HEK293 (cell line): ENCODE data around the gene GABBR2.

Experiments used
- CTCF ChIA-PET: fragments of 350-600 bp; formaldehyde crosslinking; extraction: SDS; loops from one replicate; lab custom pipeline; 2021; ENCODE audit warnings: antibody characterized with exemption; lab: Yijun Ruan, JAX
- POLR2A ChIA-PET: fragments of 300-600 bp; formaldehyde crosslinking; extraction: SDS; loops from one replicate; lab custom pipeline; 2020; ENCODE audit warnings: antibody characterized with exemption, inconsistent platforms; lab: Yijun Ruan, JAX
- H3K27ac ChIP-seq: fragments of 200-500 bp; sonication (Bioruptor generic); 2 replicates; pipeline ENCODE4 v1.5.1; 2014; ENCODE audit warnings: low read depth, low read length, control low read depth, inconsistent platforms; ENCODE audit errors: extremely low read depth
- H3K36me3 ChIP-seq, 2 experiments: fragments of 200-500 bp in 1 of 2; sonication (Bioruptor generic) in 1 of 2; 1 replicate in 1 of 2; 2 replicates in 1 of 2; pipeline ENCODE4 v1.5.1; 2014 to 2017; ENCODE audit warnings: inconsistent platforms in 2 of 2, low read length in 2 of 2; ENCODE audit not compliant: control insufficient read depth in 2 of 2, insufficient read depth in 1 of 2
- H3K4me1 ChIP-seq: fragments of 200-500 bp; sonication (Bioruptor generic); 2 replicates; pipeline ENCODE4 v1.5.1; 2014; ENCODE audit warnings: mild to moderate bottlenecking, low read length, inconsistent platforms; ENCODE audit not compliant: control insufficient read depth, insufficient read depth
- H3K4me3 ChIP-seq: 2 replicates; pipeline ENCODE4 v1.5.1; 2011; ENCODE audit warnings: low read depth, mild to moderate bottlenecking, control low read depth, low read length, moderate library complexity
- H3K9me3 ChIP-seq: fragments of 200-500 bp; sonication (Bioruptor generic); 2 replicates; pipeline ENCODE4 v1.5.1; 2014; ENCODE audit warnings: low read depth, low read length, inconsistent platforms; ENCODE audit not compliant: control insufficient read depth, insufficient read depth
- HOXD13 ChIP-seq: sonication (generic); formaldehyde crosslinking; IDR thresholded peaks from 2 replicates; pipeline ENCODE4 v1.8.0; 2022; ENCODE audit warnings: missing genetic modification reagents, borderline replicate concordance
- ZBTB1 ChIP-seq: fragments of 450-650 bp; formaldehyde crosslinking; IDR thresholded peaks from 2 replicates; pipeline ENCODE4 v1.5.1; 2016; ENCODE audit warnings: missing biosample characterization, missing genetic modification characterization
- ZBTB17 ChIP-seq: fragments of 450-650 bp; formaldehyde crosslinking; IDR thresholded peaks from 2 replicates; pipeline ENCODE4 v1.5.1; 2016; ENCODE audit warnings: missing biosample characterization, missing genetic modification characterization
- ZEB2 ChIP-seq: fragments of 450-650 bp; formaldehyde crosslinking; IDR thresholded peaks from 2 replicates; pipeline ENCODE4 v1.5.1; 2016; ENCODE audit warnings: missing biosample characterization, missing genetic modification characterization
- ZNF132 ChIP-seq: fragments of 450-650 bp; formaldehyde crosslinking; IDR thresholded peaks from 2 replicates; pipeline ENCODE4 v1.5.1; 2017; ENCODE audit warnings: missing biosample characterization, missing genetic modification characterization, borderline replicate concordance
- ZNF140 ChIP-seq: fragments of 450-650 bp; formaldehyde crosslinking; IDR thresholded peaks from 2 replicates; pipeline ENCODE4 v1.5.1; 2016; ENCODE audit warnings: missing biosample characterization, missing genetic modification characterization
- ZNF174 ChIP-seq: fragments of 450-650 bp; formaldehyde crosslinking; IDR thresholded peaks from 2 replicates; pipeline ENCODE4 v1.5.0; 2017; ENCODE audit warnings: missing biosample characterization, mild to moderate bottlenecking, missing genetic modification characterization
- ZNF214 ChIP-seq: fragments of 450-650 bp; formaldehyde crosslinking; IDR thresholded peaks from 2 replicates; pipeline ENCODE4 v1.5.1; 2017; ENCODE audit warnings: missing biosample characterization, mild to moderate bottlenecking, missing genetic modification characterization, borderline replicate concordance
- ZNF280D ChIP-seq: fragments of 450-650 bp; formaldehyde crosslinking; IDR thresholded peaks from 2 replicates; pipeline ENCODE4 v1.5.1; 2016; ENCODE audit warnings: missing biosample characterization, missing genetic modification characterization
- ZNF350 ChIP-seq: fragments of 450-650 bp; formaldehyde crosslinking; IDR thresholded peaks from 2 replicates; pipeline ENCODE4 v1.5.0; 2017; ENCODE audit warnings: missing biosample characterization, mild to moderate bottlenecking, missing genetic modification characterization
- ZNF366 ChIP-seq: fragments of 450-650 bp; formaldehyde crosslinking; conservative IDR thresholded peaks from 2 replicates; pipeline ENCODE4 v1.5.1; 2016; ENCODE audit warnings: missing biosample characterization, missing genetic modification characterization
- ZNF426 ChIP-seq: fragments of 450-650 bp; formaldehyde crosslinking; IDR thresholded peaks from 2 replicates; pipeline ENCODE4 v1.5.1; 2017; ENCODE audit warnings: missing biosample characterization, missing genetic modification characterization, mild to moderate bottlenecking, inconsistent platforms, moderate library complexity
- ZNF624 ChIP-seq: fragments of 450-650 bp; formaldehyde crosslinking; IDR thresholded peaks from 2 replicates; pipeline ENCODE4 v1.5.1; 2017; ENCODE audit warnings: missing biosample characterization, missing genetic modification characterization
- ZNF629 ChIP-seq: fragments of 450-650 bp; formaldehyde crosslinking; IDR thresholded peaks from 2 replicates; pipeline ENCODE4 v1.5.1; 2017; ENCODE audit warnings: missing biosample characterization, missing genetic modification characterization
- ZNF639 ChIP-seq: fragments of 450-650 bp; formaldehyde crosslinking; IDR thresholded peaks from 2 replicates; pipeline ENCODE4 v1.5.1; 2016; ENCODE audit warnings: missing biosample characterization, missing genetic modification characterization
- ZNF660 ChIP-seq: fragments of 450-650 bp; IDR thresholded peaks from 2 replicates; pipeline ENCODE4 v1.5.1; 2018; ENCODE audit warnings: missing biosample characterization, mild to moderate bottlenecking, missing genetic modification characterization
- ZNF747 ChIP-seq: fragments of 450-650 bp; formaldehyde crosslinking; IDR thresholded peaks from 2 replicates; pipeline ENCODE4 v1.5.1; 2016; ENCODE audit warnings: missing biosample characterization, missing genetic modification characterization
- ZNF777 ChIP-seq: fragments of 450-650 bp; formaldehyde crosslinking; IDR thresholded peaks from 2 replicates; pipeline ENCODE4 v1.5.1; 2017; ENCODE audit warnings: missing biosample characterization, missing genetic modification characterization, borderline replicate concordance
- ZSCAN30 ChIP-seq: fragments of 450-650 bp; IDR thresholded peaks from 2 replicates; pipeline ENCODE4 v1.5.1; 2018; ENCODE audit warnings: missing biosample characterization, mild to moderate bottlenecking, missing genetic modification characterization, moderate library complexity
- TF ChIP-seq, protein P1 (sequence below): fragments of 450-650 bp; formaldehyde crosslinking; IDR thresholded peaks from 2 replicates; pipeline ENCODE4 v1.5.1; 2016; ENCODE audit warnings: missing biosample characterization, missing genetic modification characterization
- TF ChIP-seq, protein P2 (sequence below): fragments of 450-650 bp; formaldehyde crosslinking; IDR thresholded peaks from 2 replicates; pipeline ENCODE4 v1.5.1; 2016; ENCODE audit warnings: missing biosample characterization, missing genetic modification characterization

Gene GABBR2

GRCh38 chr9:98564714-98565113 lies 144.0 kb downstream of the GABBR2 start:
- ChIA-PET POLR2A (no interaction called here), CTCF (no interaction called here)
- no peaks in the 10 kb centered on the region for H3K36me3 ChIP-seq
- no peaks in the 10 kb centered on the region for H3K4me1 ChIP-seq
- TF ChIP-seq ZNF777 (tag by site-specific recombination) (no peak), ZNF629 (tag by site-specific recombination) (no peak), ZNF747 (no peak)
- H3K9me3 ChIP-seq, result no peaks in the 10 kb centered on the region
- no peak overlapping the region for H3K4me3 ChIP-seq
- no peak overlapping the region for H3K27ac ChIP-seq

DNA sequence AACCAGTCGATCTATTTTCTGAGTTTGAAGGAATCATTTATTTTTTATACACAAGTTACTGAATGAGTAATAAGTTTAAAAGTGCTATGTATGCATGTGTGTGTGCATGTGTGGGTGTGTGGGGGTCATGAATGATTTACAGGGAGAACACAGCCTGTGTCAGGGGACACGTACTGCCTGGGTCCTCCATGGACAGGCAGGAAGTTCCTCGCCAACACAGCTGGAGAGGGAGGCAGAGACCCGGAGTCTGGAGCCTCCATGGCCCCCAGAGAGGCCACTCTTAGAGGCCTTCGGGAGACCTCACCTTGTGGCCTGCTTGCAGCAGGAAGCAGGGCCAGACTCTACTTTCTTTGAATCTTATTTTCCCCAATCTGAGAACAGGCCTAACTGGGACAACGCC lies 144.7 kb downstream of the GABBR2 start:
- no peak for TF ChIP-seq ZBTB1
- H3K4me3 ChIP-seq, result no peak overlapping the region
- H3K9me3 ChIP-seq, result no peaks in the 10 kb centered on the region
- ChIA-PET POLR2A (no interaction called here), CTCF (interaction anchor here (0.6 kb wide), 1 partner anchor 145 kb away, joined by 3 read pairs; the partner anchor contains the start of gene GABBR2)
- no peaks in the 10 kb centered on the region for H3K36me3 ChIP-seq
- H3K4me1 ChIP-seq, result no peaks in the 10 kb centered on the region
- no peak overlapping the region for H3K27ac ChIP-seq

- POLR2A ChIA-PET, result no interaction called here
- Histone ChIP-seq H3K36me3 (no peaks in the 10 kb centered on the region), H3K9me3 (no peaks in the 10 kb centered on the region), H3K4me3 (no peak overlapping the region), H3K4me1 (no peaks in the 10 kb centered on the region), H3K27ac (no peak overlapping the region)
- CTCF ChIA-PET, result interaction anchor here (0.6 kb wide), 1 partner anchor 489 kb away, joined by 3 read pairs; no protein-coding TSS in a partner anchor
- TF ChIP-seq ZNF132 (tag by site-specific recombination), result no peak
- TF ChIP-seq ZNF624 (tag by site-specific recombination), result no peak
- TF ChIP-seq ZNF777 (tag by site-specific recombination), result no peak
- no peak for TF ChIP-seq ZSCAN30 (tag by site-specific recombination)
- TF ChIP-seq HOXD13 (CRISPR knock-in tag), result no peak
- TF ChIP-seq, protein P1, sequence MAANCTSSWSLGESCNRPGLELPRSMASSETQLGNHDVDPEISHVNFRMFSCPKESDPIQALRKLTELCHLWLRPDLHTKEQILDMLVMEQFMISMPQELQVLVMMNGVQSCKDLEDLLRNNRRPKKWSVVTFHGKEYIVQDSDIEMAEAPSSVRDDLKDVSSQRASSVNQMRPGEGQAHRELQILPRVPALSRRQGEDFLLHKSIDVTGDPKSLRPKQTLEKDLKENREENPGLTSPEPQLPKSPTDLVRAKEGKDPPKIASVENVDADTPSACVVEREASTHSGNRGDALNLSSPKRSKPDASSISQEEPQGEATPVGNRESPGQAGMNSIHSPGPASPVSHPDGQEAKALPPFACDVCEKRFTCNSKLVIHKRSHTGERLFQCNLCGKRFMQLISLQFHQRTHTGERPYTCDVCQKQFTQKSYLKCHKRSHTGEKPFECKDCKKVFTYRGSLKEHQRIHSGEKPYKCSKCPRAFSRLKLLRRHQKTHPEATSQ (tag by site-specific recombination), result no peak
Observed at GRCh38 chr9:98563212-98563907, 145.4 kb downstream of the GABBR2 start.

DNA sequence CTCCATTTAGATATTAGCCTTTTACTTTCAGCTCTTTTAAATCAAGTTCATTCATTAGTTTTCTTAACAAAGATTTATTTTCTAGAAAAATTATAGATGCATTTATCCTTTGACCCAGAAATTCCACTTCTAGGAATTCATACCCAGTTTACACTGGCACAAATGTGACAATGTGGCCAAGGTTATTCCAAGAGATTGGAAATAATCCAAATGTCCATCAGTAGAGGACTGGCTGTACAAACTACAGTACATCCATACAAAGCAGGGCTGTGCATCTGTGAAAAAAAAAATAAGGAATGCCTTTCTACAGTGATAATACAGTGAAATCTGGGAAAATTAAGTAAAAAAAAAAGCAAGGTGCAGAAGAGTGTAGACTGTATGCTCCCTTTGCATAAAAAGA lies 149.2 kb downstream of the GABBR2 start:
- no peaks in the 10 kb centered on the region for H3K4me1 ChIP-seq
- no peaks in the 10 kb centered on the region for H3K9me3 ChIP-seq
- POLR2A ChIA-PET, result no interaction called here
- no peak overlapping the region for H3K4me3 ChIP-seq
- CTCF ChIA-PET, result interaction anchor here (0.5 to 0.6 kb wide), 2 partner anchors 36 to 280 kb away, joined by 3 to 4 read pairs; no protein-coding TSS in a partner anchor
- no peaks in the 10 kb centered on the region for H3K36me3 ChIP-seq
- H3K27ac ChIP-seq, result no peak overlapping the region
- no peak for TF ChIP-seq ZEB2
- no peak for TF ChIP-seq ZNF426 (tag by site-specific recombination)
- no peak for TF ChIP-seq ZNF350 (tag by site-specific recombination)
- TF ChIP-seq ZNF214 (tag by site-specific recombination), result no peak
- no peak for TF ChIP-seq ZNF660 (tag by site-specific recombination)
- TF ChIP-seq ZNF140 (tag by site-specific recombination), result no peak
- no peak for TF ChIP-seq ZNF366 (tag by site-specific recombination)
- no peak for TF ChIP-seq ZBTB17 (tag by site-specific recombination)
- TF ChIP-seq, protein P2, sequence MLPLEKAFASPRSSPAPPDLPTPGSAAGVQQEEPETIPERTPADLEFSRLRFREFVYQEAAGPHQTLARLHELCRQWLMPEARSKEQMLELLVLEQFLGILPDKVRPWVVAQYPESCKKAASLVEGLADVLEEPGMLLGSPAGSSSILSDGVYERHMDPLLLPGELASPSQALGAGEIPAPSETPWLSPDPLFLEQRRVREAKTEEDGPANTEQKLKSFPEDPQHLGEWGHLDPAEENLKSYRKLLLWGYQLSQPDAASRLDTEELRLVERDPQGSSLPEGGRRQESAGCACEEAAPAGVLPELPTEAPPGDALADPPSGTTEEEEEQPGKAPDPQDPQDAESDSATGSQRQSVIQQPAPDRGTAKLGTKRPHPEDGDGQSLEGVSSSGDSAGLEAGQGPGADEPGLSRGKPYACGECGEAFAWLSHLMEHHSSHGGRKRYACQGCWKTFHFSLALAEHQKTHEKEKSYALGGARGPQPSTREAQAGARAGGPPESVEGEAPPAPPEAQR, result no peak
- no peak for TF ChIP-seq ZNF280D (tag by site-specific recombination)
- TF ChIP-seq ZNF639 (tag by site-specific recombination), result no peak
- TF ChIP-seq ZNF174 (tag by site-specific recombination), result no peak
